Activated naive CD4-positive, alpha-beta T cell treated with anti-CD3 and anti-CD28 coated beads for 36 hours (primary cell): ENCODE measurements around the gene STXBP5L. TPM values are rescaled to one million over a fixed set of nuclear protein-coding genes. Genes with fewer than 3 reads are reported as not detected.
"Not testable (repeated sequence)": the region's sequence is repeated elsewhere in the genome, so short reads cannot be mapped to it uniquely, and the experiment has no call there.

Experiments
- CTCF ChIA-PET: fragments of 350-600 bp; sonication (Branson Sonifier 250); formaldehyde crosslinking; loops from one replicate; lab custom pipeline; 2021; ENCODE audit warnings: antibody characterized with exemption; lab: Charles Lee
- DNase-seq: peaks from one replicate; pipeline ENCODE4 v3.0.0-alpha.2; 2020
- H3K27ac Mint-ChIP-seq: one replicate; pipeline ENCODE4 v1.8.0; 2021; ENCODE audit warnings: mild to moderate bottlenecking, mixed read lengths
- H3K27me3 Mint-ChIP-seq: one replicate; pipeline ENCODE4 v1.8.0; 2021; ENCODE audit warnings: low read depth, mixed read lengths
- H3K36me3 Mint-ChIP-seq: one replicate; pipeline ENCODE4 v1.8.0; 2021; ENCODE audit warnings: low read depth, mixed read lengths
- H3K4me1 Mint-ChIP-seq: one replicate; pipeline ENCODE4 v1.8.0; 2021; ENCODE audit warnings: low read depth, mixed read lengths
- H3K4me3 Mint-ChIP-seq: one replicate; pipeline ENCODE4 v1.8.0; 2021; ENCODE audit warnings: mild to moderate bottlenecking, moderate library complexity, mixed read lengths
- H3K9me3 Mint-ChIP-seq: one replicate; pipeline ENCODE4 v1.8.0; 2021; ENCODE audit warnings: mixed read lengths
- intact Hi-C: fragments of 100-400 bp; cut with micrococcal nuclease; formaldehyde crosslinking; loops from one replicate; pipeline ENCODE4 v1.15.1; 2023
- total RNA-seq, 2 experiments: library from RNA; stranded (reverse); gene quantifications; one replicate each; pipeline ENCODE4 v1.2.3, GENCODE V29; 2021

The STXBP5L gene
- total RNA-seq, 2 experiments from 2014 or later: not detected

DNA sequence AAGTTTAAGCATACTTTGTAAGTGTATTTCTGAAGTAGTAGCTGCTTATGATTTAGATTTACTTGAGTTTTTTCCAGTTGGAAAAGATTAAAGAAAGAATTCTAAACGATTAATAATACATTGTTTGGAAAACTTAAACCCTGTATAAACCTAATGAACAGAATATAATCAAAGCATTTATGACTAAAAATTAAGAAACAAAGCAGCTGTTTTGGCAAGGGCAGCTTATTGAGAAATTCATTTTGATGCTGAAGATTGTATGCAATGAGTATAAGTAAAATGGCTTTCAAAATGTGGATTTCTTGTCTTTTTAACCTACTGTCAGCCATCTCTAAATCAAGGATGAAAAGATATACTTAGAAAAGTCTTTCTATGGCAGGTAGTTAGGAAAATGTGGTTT lies 497.6 kb downstream of the STXBP5L start:
- Mint-ChIP-seq H3K27ac (no peak overlapping the region), H3K4me1 (peaks cover 5% of the 10 kb centered on the region), H3K27me3 (peaks cover 3% of the 10 kb centered on the region), H3K4me3 (no peak overlapping the region), H3K9me3 (no peaks in the 10 kb centered on the region), H3K36me3 (no peaks in the 10 kb centered on the region)
- DNase-seq: no peak
- intact Hi-C loops: no loop called here
- CTCF ChIA-PET: no interaction called here

DNA sequence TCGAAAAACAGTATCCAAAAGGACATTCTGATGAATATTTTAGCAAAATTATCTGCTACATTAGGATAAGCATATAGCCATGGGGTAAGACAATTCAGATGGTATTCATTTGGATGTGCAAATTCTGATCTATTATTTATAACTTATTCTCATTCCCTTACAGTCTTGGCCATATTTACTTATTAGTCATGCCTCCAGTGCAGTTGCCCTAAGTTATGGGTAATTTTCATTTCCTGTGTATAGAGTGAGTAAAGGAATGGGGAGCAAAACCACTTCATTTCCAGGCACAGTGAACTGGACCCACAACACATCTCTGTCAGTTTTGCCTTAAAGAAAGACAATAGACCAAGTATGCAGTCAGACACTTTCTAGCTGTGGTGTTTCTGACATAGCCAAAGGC lies 503.5 kb downstream of the STXBP5L start:
- intact Hi-C loops: no loop called here

DNA sequence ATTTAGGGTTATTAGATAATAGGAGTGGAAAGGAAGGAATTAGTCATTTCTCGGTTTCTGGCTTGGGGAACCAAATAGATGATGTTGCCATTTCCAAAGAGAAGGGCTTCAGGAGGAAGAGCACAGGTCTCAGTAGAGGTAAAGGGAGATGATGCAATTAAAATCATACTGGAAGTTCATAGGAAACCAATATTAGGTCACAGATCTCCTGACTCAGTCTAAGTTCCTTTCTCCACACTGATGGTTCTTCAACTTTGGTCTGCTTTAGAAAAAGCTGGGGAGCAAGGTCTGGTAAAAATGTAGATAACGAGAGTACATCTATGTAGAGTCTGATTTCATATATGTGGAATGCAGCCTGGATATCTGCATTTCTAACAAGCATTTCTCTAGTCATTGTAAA lies 506.9 kb downstream of the STXBP5L start:
- DNase-seq: no peak
- no peaks in the 10 kb centered on the region for H3K9me3 Mint-ChIP-seq
- CTCF ChIA-PET: no interaction called here
- peaks cover 4% of the 10 kb centered on the region for H3K27me3 Mint-ChIP-seq
- H3K4me1 Mint-ChIP-seq: peaks cover 8% of the 10 kb centered on the region
- intact Hi-C loops: no loop called here
- H3K36me3 Mint-ChIP-seq: no peaks in the 10 kb centered on the region
- H3K4me3 Mint-ChIP-seq: no peak overlapping the region
- no peak overlapping the region for H3K27ac Mint-ChIP-seq

More for the DNA sequence above, 503.5 kb downstream of the STXBP5L start:
- Mint-ChIP-seq H3K9me3 (no peaks in the 10 kb centered on the region), H3K27me3 (peaks cover 7% of the 10 kb centered on the region), H3K36me3 (no peaks in the 10 kb centered on the region), H3K4me3 (no peak overlapping the region), H3K27ac (no peak overlapping the region), H3K4me1 (peaks cover 10% of the 10 kb centered on the region)
- CTCF ChIA-PET: interaction anchor here (0.6 kb wide), 1 partner anchor 126 kb away, joined by 3 read pairs; no protein-coding TSS in a partner anchor
- DNase-seq: no peak

DNA sequence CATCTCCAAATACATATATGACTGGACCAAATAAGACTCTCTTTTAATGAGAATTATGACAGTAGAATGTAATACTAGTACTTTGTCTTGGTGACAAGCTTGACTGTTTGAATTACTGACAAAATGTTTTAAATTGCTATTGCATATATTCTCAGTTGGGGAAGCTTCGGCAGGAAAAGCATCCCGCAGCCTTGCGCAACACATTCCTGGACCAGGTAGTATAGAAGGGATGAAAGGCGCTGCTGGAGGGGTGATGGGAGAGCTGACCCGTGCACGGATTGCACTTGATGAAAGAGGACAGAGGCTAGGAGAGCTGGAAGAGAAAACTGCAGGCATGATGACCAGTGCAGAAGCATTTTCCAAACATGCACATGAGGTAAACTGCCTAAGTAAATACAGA lies 510.2 kb downstream of the STXBP5L start:
- Mint-ChIP-seq H3K4me1 (peaks cover 5% of the 10 kb centered on the region), H3K36me3 (no peaks in the 10 kb centered on the region), H3K27ac (no peak overlapping the region), H3K27me3 (peaks cover 1% of the 10 kb centered on the region), H3K9me3 (no peaks in the 10 kb centered on the region), H3K4me3 (no peak overlapping the region)
- no peak for DNase-seq
- CTCF ChIA-PET: no interaction called here
- intact Hi-C loops: no loop called here

DNA sequence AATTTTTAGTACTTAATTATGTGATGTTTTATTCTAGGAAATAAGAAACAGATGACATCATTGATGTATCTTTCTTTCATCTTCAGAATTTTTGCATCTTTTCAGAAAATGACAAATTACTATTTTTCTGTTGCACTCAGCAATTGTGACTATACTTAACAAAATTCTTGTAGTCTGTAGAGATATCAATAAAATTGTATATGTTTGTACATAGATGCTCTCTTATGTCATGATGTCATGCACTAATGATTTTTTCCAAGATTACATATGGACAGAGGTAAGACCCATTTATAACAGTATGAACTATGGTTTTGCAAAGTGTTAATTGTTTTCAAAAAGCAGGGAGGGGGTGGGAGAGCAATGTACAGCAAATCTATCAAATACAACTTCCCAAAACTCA lies 516.5 kb downstream of the STXBP5L start:
- Mint-ChIP-seq H3K36me3 (peaks cover 8% of the 10 kb centered on the region), H3K9me3 (no peaks in the 10 kb centered on the region), H3K4me3 (no peak overlapping the region), H3K4me1 (no peaks in the 10 kb centered on the region), H3K27ac (no peak overlapping the region), H3K27me3 (no peaks in the 10 kb centered on the region)
- no peak for DNase-seq
- CTCF ChIA-PET: no interaction called here
- intact Hi-C loops: no loop called here

DNA sequence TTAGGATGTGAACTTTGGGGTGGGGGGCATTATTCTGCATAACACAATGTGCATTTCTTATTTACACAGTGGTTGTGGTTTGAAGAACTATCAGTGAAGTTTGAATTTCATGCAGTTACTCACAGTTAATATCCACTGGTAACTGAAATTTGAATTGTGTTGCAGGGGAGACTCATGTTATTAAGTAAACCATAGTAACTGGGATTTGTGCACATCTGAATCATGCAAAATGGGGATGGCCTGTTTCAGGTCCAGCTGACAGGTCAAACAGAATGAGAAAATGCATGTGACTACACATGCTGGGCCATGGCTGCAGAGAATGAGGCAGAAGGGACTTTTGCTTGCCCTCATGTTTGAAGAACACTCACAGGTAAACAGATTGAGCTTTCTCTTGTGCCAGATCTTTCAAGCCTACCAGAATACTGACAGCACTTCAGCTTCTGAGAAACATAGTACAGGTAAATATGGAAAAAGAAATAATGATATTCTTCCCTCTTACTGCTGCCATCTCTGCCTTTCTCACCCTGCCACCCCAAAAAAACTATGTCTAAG lies 522.7 kb downstream of the STXBP5L start:
- no peaks in the 10 kb centered on the region for H3K27me3 Mint-ChIP-seq
- CTCF ChIA-PET: no interaction called here
- H3K27ac Mint-ChIP-seq: no peak overlapping the region
- H3K4me1 Mint-ChIP-seq: peaks cover 18% of the 10 kb centered on the region
- DNase-seq: no peak
- no peak overlapping the region for H3K4me3 Mint-ChIP-seq
- H3K9me3 Mint-ChIP-seq: no peaks in the 10 kb centered on the region
- H3K36me3 Mint-ChIP-seq: peaks cover 48% of the 10 kb centered on the region
- intact Hi-C loops: no loop called here

DNA sequence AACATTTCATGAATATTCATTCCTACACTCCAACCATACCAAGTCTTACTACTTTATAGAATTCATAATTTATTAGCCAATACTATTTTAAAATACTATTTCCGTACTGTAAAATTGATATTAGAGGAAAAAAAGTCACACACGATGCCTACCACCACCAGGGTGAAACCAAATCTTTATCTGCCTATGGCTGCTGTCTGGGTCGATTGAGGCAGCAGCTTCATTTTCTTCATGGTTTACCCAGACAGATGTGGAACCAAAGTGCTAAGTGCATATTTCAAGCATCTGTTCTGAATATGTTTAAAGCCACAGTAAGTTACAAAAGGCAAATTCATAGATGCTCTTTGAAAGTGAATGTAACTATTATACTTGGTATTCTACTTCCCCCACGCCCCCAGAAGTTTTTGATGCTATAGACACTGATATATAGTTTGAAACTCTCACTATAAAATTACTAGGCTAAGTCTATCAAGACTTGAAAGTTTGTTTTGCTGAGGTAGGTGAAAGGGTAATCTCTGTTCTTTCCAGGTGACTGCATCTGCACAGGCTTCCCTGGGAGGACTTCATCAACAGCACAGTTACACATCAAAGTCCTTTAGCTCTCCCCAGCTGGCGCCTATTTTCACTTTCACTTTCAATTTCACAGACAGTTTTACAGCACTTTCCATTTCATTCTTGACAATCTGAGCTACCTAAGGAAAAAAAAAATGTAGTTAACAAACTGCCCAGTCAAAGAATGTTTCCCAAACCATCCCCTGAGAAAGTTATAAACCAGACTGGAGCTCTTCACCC lies 523.9 kb downstream of the STXBP5L start:
- intact Hi-C loops: loop anchor here (1.0 to 2.0 kb wide), 2 partner anchors 228 to 403 kb away; partner anchors contain the start of genes EAF2, HCLS1 and IQCB1
- DNase-seq: peak; percentile 64
- Mint-ChIP-seq H3K27ac (no peak overlapping the region), H3K9me3 (no peaks in the 10 kb centered on the region), H3K4me3 (no peak overlapping the region), H3K4me1 (peaks cover 18% of the 10 kb centered on the region), H3K36me3 (peaks cover 51% of the 10 kb centered on the region), H3K27me3 (no peaks in the 10 kb centered on the region)
- CTCF ChIA-PET: no interaction called here

DNA sequence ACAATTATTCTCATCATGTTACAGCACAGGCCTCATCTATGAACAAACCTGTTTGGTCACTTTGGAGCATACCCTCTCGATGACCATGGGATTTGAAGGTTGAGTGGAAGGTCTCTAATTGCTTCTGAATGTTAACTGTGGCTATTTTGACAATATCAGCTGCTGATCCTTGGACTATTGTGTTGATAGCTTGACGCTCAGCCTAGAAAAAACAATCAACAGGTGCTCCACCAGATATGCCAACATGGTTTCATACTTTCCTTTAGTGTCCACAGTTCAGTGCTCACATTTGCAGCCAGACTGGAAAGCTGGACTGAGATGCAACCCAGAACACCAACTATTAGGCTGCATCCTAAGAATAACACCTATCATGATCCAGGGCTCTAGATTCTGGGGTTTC lies 528.1 kb downstream of the STXBP5L start:
- no peak overlapping the region for H3K27ac Mint-ChIP-seq
- peaks cover 18% of the 10 kb centered on the region for H3K4me1 Mint-ChIP-seq
- DNase-seq: no peak
- peaks cover 53% of the 10 kb centered on the region for H3K36me3 Mint-ChIP-seq
- no peak overlapping the region for H3K4me3 Mint-ChIP-seq
- no peaks in the 10 kb centered on the region for H3K27me3 Mint-ChIP-seq
- CTCF ChIA-PET: no interaction called here
- no peaks in the 10 kb centered on the region for H3K9me3 Mint-ChIP-seq
- intact Hi-C loops: no loop called here

DNA sequence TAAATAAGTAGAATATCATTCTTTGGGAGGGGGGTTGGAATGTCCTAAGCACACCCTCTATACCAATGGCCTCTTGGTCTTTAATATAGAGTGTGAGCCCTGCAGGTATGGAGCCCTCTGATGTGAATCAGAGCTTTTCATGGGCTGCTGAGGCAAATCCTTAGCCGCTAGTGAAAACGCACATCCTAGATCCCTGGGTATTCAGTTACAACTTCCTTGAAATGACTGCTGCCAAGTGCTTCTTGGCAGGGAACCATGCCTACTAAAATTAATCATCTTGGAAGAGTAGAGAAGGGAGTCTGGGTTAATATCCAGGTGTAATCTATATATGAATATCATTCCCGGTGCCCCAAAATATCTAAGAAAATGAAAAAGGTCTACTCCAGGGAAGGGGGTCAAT lies 528.6 kb downstream of the STXBP5L start:
- H3K4me1 Mint-ChIP-seq: peaks cover 18% of the 10 kb centered on the region

DNA sequence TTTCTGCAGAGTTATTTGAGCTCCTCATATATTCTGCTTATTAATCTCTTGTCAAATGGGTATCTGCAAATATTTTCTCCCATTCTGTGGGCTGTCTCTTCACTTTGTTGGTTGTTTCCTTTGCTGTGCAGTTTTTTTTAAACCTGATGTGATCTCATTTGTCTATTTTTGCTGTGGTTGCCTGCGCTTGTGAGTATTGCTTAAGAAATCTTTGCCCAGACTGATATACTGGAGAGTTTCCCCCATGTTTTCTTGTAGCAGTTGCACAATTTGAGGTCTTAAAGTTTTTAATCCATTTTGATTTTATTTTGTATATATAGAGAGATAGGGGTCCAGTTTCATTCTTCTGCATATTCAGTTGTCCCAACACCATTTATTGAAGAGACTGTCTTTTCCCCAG lies 535.5 kb downstream of the STXBP5L start:
- no peaks in the 10 kb centered on the region for H3K27me3 Mint-ChIP-seq
- H3K36me3 Mint-ChIP-seq: peaks cover 24% of the 10 kb centered on the region
- DNase-seq: no peak
- intact Hi-C loops: no loop called here
- no peak overlapping the region for H3K27ac Mint-ChIP-seq
- CTCF ChIA-PET: interaction anchor here (0.6 kb wide), 1 partner anchor 51 kb away, joined by 6 read pairs; no protein-coding TSS in a partner anchor
- no peaks in the 10 kb centered on the region for H3K9me3 Mint-ChIP-seq
- H3K4me1 Mint-ChIP-seq: no peaks in the 10 kb centered on the region
- H3K4me3 Mint-ChIP-seq: no peak overlapping the region

More for the DNA sequence above, 528.6 kb downstream of the STXBP5L start:
- Mint-ChIP-seq H3K27ac (no peak overlapping the region), H3K9me3 (no peaks in the 10 kb centered on the region), H3K4me3 (no peak overlapping the region), H3K36me3 (peaks cover 53% of the 10 kb centered on the region), H3K27me3 (no peaks in the 10 kb centered on the region)
- CTCF ChIA-PET: no interaction called here
- no peak for DNase-seq
- intact Hi-C loops: no loop called here

DNA sequence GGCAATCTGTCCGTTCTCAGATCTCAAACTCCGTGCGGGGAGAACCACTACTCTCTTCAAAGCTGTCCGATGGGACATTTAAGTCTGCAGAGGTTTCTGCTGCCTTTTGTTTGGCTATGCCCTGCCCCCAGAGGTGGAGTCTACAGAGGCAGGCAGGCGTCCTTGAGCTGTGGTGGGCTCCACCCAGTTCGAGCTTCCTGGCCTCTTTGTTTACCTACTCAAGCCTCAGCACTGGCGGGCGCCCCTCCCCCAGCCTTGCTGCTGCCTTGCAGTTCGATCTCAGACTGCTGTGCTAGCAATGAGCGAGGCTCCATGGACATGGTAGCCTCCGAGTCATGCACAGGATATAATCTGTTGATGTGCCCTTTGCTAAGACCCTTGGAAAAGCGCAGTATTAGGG lies 543.7 kb downstream of the STXBP5L start:
- H3K27ac Mint-ChIP-seq, H3K9me3 Mint-ChIP-seq, H3K27me3 Mint-ChIP-seq, intact Hi-C loops, H3K4me1 Mint-ChIP-seq, DNase-seq, H3K4me3 Mint-ChIP-seq, CTCF ChIA-PET: not testable (repeated sequence)
- H3K36me3 Mint-ChIP-seq: peaks cover 49% of the 10 kb centered on the region

DNA sequence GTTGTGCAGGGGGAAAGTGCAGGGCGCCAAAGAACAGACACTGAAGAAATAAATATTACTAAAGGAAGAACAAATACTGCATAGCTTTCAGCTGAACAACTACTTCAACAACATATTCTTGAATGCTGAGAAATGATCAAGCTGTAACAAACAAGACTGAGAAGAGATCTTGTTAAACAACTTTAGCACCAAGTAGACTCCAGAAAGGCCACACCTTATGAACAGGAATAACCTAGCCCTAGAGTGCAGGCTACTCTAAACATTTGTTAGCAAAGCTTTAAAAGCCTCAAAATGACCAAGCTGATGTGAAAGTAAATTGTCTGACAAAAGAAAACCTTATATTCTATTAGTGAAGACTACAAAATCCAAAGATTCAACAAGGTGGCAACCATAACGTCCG lies 554.6 kb downstream of the STXBP5L start:
- intact Hi-C loops: no loop called here
- Mint-ChIP-seq H3K9me3 (no peaks in the 10 kb centered on the region), H3K27me3 (no peaks in the 10 kb centered on the region), H3K36me3 (peaks cover 58% of the 10 kb centered on the region), H3K27ac (no peak overlapping the region), H3K4me3 (no peak overlapping the region), H3K4me1 (no peaks in the 10 kb centered on the region)
- no peak for DNase-seq
- CTCF ChIA-PET: no interaction called here

DNA sequence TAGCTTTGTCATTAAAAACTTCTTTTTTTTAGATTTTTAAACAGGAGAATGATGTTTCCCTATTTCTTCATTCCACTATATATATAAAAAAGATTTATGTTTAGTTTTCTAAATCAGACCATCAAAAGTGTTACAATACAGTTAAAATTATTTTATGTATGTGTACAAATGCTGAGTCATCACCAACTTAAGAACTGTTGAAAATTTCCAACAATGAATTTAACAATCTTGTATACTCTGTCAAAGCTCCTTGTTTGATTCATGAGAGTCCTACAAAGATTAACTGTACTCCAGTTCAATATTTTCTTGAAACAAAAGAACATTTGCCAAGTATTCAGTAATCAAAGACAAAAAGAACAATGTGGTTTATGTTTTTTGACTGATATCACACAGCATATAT lies 555.7 kb downstream of the STXBP5L start:
- Mint-ChIP-seq H3K4me3 (no peak overlapping the region), H3K4me1 (no peaks in the 10 kb centered on the region), H3K27ac (no peak overlapping the region), H3K9me3 (no peaks in the 10 kb centered on the region), H3K36me3 (peaks cover 58% of the 10 kb centered on the region), H3K27me3 (no peaks in the 10 kb centered on the region)
- CTCF ChIA-PET: no interaction called here
- no peak for DNase-seq
- intact Hi-C loops: no loop called here
